Measurements from ENCODE around the gene RIPK1. TPM values are rescaled to one million over a fixed set of nuclear protein-coding genes. Genes with fewer than 3 reads are reported as not detected.

RIPK1 gene
- total and polyA plus RNA-seq, 9 of the 15 experiments (the other 6 are each of a cell fraction or from before 2014, with no cell fraction given) = 3.8 to 24.9 (median 17.7) TPM

GRCh38 chr6:3094815-3095214 is 26.5 kb downstream of the RIPK1 start:
- WGBS (ENCODE audit: insufficient coverage, low coverage, missing lambda C conversion rate) = 97% methylated on average over 2 of the region's 2 CpGs
- no peak for TF ChIP-seq MYC (IDR thresholded peaks at IDR 0.05; ENCODE audit: low read depth, low read length)
- TF ChIP-seq MYC (CRISPR knock-in tag; IDR thresholded peaks at IDR 0.05; ENCODE audit: borderline replicate concordance, low read depth) = no peak
- peak; percentile 94 for TF ChIP-seq ZNF121 (CRISPR knock-in tag; conservative IDR thresholded peaks at IDR 0.05)
- H3K79me2 ChIP-seq (ENCODE audit: control insufficient read depth, insufficient read depth, low read length) = no peaks in the 10 kb centered on the region
- ATAC-seq = no peak
- H3K27me3 ChIP-seq (ENCODE audit: control insufficient read depth in 2 of 2, insufficient read depth in 2 of 2, low read length in 2 of 2) = no peaks in the 10 kb centered on the region
- no peak for DNase-seq (ENCODE audit: extremely low read depth in 1 of 4, low spot score in 3 of 4)
- ChIA-PET POLR2A (no interaction called here), CTCF (ENCODE audit: low intra/inter-chr PET ratio) (no interaction called here)
- BruUV-seq (replicated peaks) = TSS peak; percentile 33
- no peaks in the 10 kb centered on the region for H3K4me1 ChIP-seq (replicated peaks in 1 of 2; ENCODE audit: control insufficient read depth in 2 of 2, insufficient read depth in 2 of 2, low read length in 2 of 2)
- peaks cover 56% of the 10 kb centered on the region for H3K36me3 ChIP-seq (ENCODE audit: control insufficient read depth, insufficient read depth, low read length)
- no peak overlapping the region for H3K27ac ChIP-seq (ENCODE audit: extremely low read depth, low read depth, low read length)
- H3K9ac ChIP-seq (ENCODE audit: insufficient read depth in 1 of 2, low read depth in 2 of 2, low read length in 2 of 2) = no peak overlapping the region
- intact Hi-C loops (cut with micrococcal nuclease) (no loop called here), in situ Hi-C loops (cut with MboI) (no loop called here)
- FAIRE-seq = no peak
- peaks cover 10% of the 10 kb centered on the region for H3K9me3 ChIP-seq (replicated peaks; ENCODE audit: control insufficient read depth, insufficient read depth, low read depth, low read length)
- H4K20me1 ChIP-seq (replicated peaks; ENCODE audit: control insufficient read depth, insufficient read depth, low read length) = no peaks in the 10 kb centered on the region
- H3K4me2 ChIP-seq (ENCODE audit: insufficient read depth, low read length) = no peak overlapping the region
- no peak overlapping the region for H2AFZ ChIP-seq (ENCODE audit: low read depth, low read length)
- no peak overlapping the region for H3K4me3 ChIP-seq
- no peaks in the 10 kb centered on the region for H3K9me1 ChIP-seq (ENCODE audit: control insufficient read depth, insufficient read depth, low read length)

- FAIRE-seq = no peak
- Histone ChIP-seq H3K9me1 (ENCODE audit: control insufficient read depth, insufficient read depth, low read length) (no peaks in the 10 kb centered on the region), H3K79me2 (ENCODE audit: control insufficient read depth, insufficient read depth, low read length) (no peaks in the 10 kb centered on the region), H4K20me1 (replicated peaks; ENCODE audit: control insufficient read depth, insufficient read depth, low read length) (no peaks in the 10 kb centered on the region), H3K9me3 (replicated peaks; ENCODE audit: control insufficient read depth, insufficient read depth, low read depth, low read length) (no peaks in the 10 kb centered on the region), H3K27ac (ENCODE audit: extremely low read depth, low read depth, low read length) (no peak overlapping the region), H3K4me3 (no peak overlapping the region), H3K4me2 (ENCODE audit: insufficient read depth, low read length) (no peak overlapping the region), H3K9ac (ENCODE audit: insufficient read depth in 1 of 2, low read depth in 2 of 2, low read length in 2 of 2) (no peak overlapping the region), H3K27me3 (ENCODE audit: control insufficient read depth in 2 of 2, insufficient read depth in 2 of 2, low read length in 2 of 2) (no peaks in the 10 kb centered on the region), H2AFZ (ENCODE audit: low read depth, low read length) (no peak overlapping the region), H3K36me3 (ENCODE audit: control insufficient read depth, insufficient read depth, low read length) (peaks cover 78% of the 10 kb centered on the region), H3K4me1 (replicated peaks in 1 of 2; ENCODE audit: control insufficient read depth in 2 of 2, insufficient read depth in 2 of 2, low read length in 2 of 2) (no peaks in the 10 kb centered on the region)
- 86% methylated on average over 3 of the region's 3 CpGs for WGBS (ENCODE audit: insufficient coverage, low coverage, missing lambda C conversion rate)
- in situ Hi-C loops (cut with MboI) (no loop called here), intact Hi-C loops (cut with micrococcal nuclease) (no loop called here)
- DNase-seq (ENCODE audit: extremely low read depth in 1 of 4, low spot score in 3 of 4) = no peak
- BruUV-seq (replicated peaks) = no TSS peak
- ATAC-seq = no peak
- POLR2A ChIA-PET = no interaction called here
- CTCF ChIA-PET (ENCODE audit: low intra/inter-chr PET ratio) = no interaction called here
- TF ChIP-seq PHF20 (IDR thresholded peaks at IDR 0.05; ENCODE audit: partially characterized antibody) (no peak), ZNF79 (CRISPR knock-in tag; IDR thresholded peaks at IDR 0.05; ENCODE audit: low read depth) (no peak), POU5F1 (IDR thresholded peaks at IDR 0.05; ENCODE audit: borderline replicate concordance, low read depth, low read length, partially characterized antibody) (no peak), HDAC6 (IDR thresholded peaks at IDR 0.05; ENCODE audit: low read depth, low read length) (no peak), CREB1 (IDR thresholded peaks at IDR 0.05) (no peak), CREB1 (CRISPR knock-in tag; IDR thresholded peaks at IDR 0.05) (no peak), NCOA4 (IDR thresholded peaks at IDR 0.05; ENCODE audit: partially characterized antibody) (no peak), SAP30 (IDR thresholded peaks at IDR 0.05; ENCODE audit: borderline replicate concordance, insufficient read depth, low read depth, low read length, poor library complexity, severe bottlenecking) (no peak), GABPA (tag; conservative IDR thresholded peaks at IDR 0.05; ENCODE audit: low read depth) (no peak), ZNF165 (CRISPR knock-in tag; IDR thresholded peaks at IDR 0.05; ENCODE audit: borderline replicate concordance) (no peak), LCOR (CRISPR knock-in tag; IDR thresholded peaks at IDR 0.05) (no peak)
- TF ChIP-seq, protein P1, sequence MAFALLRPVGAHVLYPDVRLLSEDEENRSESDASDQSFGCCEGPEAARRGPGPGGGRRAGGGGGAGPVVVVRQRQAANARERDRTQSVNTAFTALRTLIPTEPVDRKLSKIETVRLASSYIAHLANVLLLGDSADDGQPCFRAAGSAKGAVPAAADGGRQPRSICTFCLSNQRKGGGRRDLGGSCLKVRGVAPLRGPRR (CRISPR knock-in tag; IDR thresholded peaks at IDR 0.05) = no peak
Measured at GRCh38 chr6:3102875-3103274, 34.6 kb downstream of the RIPK1 start.
